GM12878 (cell line): ENCODE data around the gene YPEL2. TPM values are rescaled to one million over a fixed set of nuclear protein-coding genes. Genes with fewer than 3 reads are reported as not detected.
A peak's percentile ranks its signal among the peaks of the same experiment; 100 is the strongest.

Experiments
- ATAC-seq: fragments of 200-7000 bp; cut with Tn5 transposase; 3 replicates; pipeline ENCODE4 v1.9.1; 2020; ENCODE audit warnings: mild to moderate bottlenecking, moderate library complexity
- BruUV-seq: library from RNA; stranded (reverse); fragments of 400-500 nt; replicated peaks from 2 replicates; lab custom pipeline; 2021; lab: Mats Ljungman, UMichigan
- CTCF ChIA-PET: fragments of 300-600 bp; sonication (Branson Sonifier 250); formaldehyde crosslinking; extraction: SDS; loops from one replicate; lab custom pipeline; 2021; ENCODE audit warnings: inconsistent platforms; lab: Yijun Ruan, JAX
- POLR2A ChIA-PET: fragments of 350-600 bp; formaldehyde crosslinking; extraction: SDS; loops from one replicate; lab custom pipeline; 2021; ENCODE audit warnings: inconsistent platforms; lab: Charles Lee
- RAD21 ChIA-PET: fragments of 300-600 bp; sonication (Branson Sonifier 250); formaldehyde crosslinking; loops from one replicate; lab custom pipeline; 2023; ENCODE audit warnings: antibody characterized with exemption; ENCODE audit not compliant: unreplicated experiment; lab: Charles Lee
- SMC1A ChIA-PET: fragments of 300-600 bp; sonication (Branson Sonifier 250); formaldehyde crosslinking; loops from one replicate; lab custom pipeline; 2023; ENCODE audit not compliant: unreplicated experiment, uncharacterized antibody; lab: Charles Lee
- DNase-seq: peaks from one replicate; pipeline ENCODE4 v3.0.0-alpha.2; 2011; ENCODE audit warnings: low read depth, low spot score
- FAIRE-seq: peaks from 3 replicates; lab custom pipeline; 2011; peaks lifted over from hg19 to GRCh38; lab: Jason Lieb, UNC
- H2AFZ ChIP-seq: 2 replicates; pipeline ENCODE4 v1.6.0; 2011; ENCODE audit warnings: low read depth, low read length, control low read depth; ENCODE audit not compliant: control insufficient read depth
- H3K27ac ChIP-seq: 2 replicates; pipeline ENCODE4 v1.5.1; 2011; ENCODE audit warnings: control low read depth; ENCODE audit not compliant: control insufficient read depth, insufficient read depth
- H3K27me3 ChIP-seq, 2 experiments: replicated peaks in 1 of 2; 2 replicates each; pipeline versions ENCODE4 v1.6.0 to v1.6.1; 2011; ENCODE audit warnings: low read length in 1 of 2; ENCODE audit not compliant: control insufficient read depth in 2 of 2, insufficient read depth in 2 of 2
- H3K36me3 ChIP-seq, 2 experiments: 2 replicates each; pipeline ENCODE4 v1.5.1; 2011; ENCODE audit warnings: low read length in 1 of 2; ENCODE audit not compliant: control insufficient read depth in 2 of 2, insufficient read depth in 2 of 2
- H3K4me1 ChIP-seq: 2 replicates; pipeline ENCODE4 v1.6.1; 2011; ENCODE audit warnings: mild to moderate bottlenecking, low read length, moderate library complexity, mixed read lengths; ENCODE audit not compliant: control insufficient read depth, insufficient read depth
- H3K4me2 ChIP-seq: 2 replicates; pipeline ENCODE4 v1.6.0; 2011; ENCODE audit warnings: control low read depth; ENCODE audit not compliant: control insufficient read depth, insufficient read depth
- H3K4me3 ChIP-seq: fragments of 200-600 bp; sonication (generic); 2 replicates; pipeline ENCODE4 v1.5.1; 2016
- H3K79me2 ChIP-seq: 2 replicates; pipeline ENCODE4 v1.6.0; 2011; ENCODE audit warnings: low read length; ENCODE audit not compliant: control insufficient read depth, insufficient read depth
- H3K9ac ChIP-seq: 2 replicates; pipeline ENCODE4 v1.8.0; 2011; ENCODE audit warnings: low read length, control low read depth, mixed read lengths; ENCODE audit not compliant: control insufficient read depth, insufficient read depth
- H3K9me3 ChIP-seq: replicated peaks from 3 replicates; pipeline ENCODE4 v1.5.1; 2011; ENCODE audit warnings: mild to moderate bottlenecking, low read length; ENCODE audit not compliant: control insufficient read depth, insufficient read depth
- H4K20me1 ChIP-seq: 2 replicates; pipeline ENCODE4 v1.6.0; 2011; ENCODE audit not compliant: control insufficient read depth, insufficient read depth
- CEBPB ChIP-seq, 2 experiments: fragments of 150-350 bp in 1 of 2; IDR thresholded peaks; 2 replicates each; pipeline ENCODE4 v1.6.1; 2012 to 2014; ENCODE audit warnings: low read depth in 2 of 2, low read length in 2 of 2, borderline replicate concordance in 1 of 2, inconsistent platforms in 1 of 2
- ETV6 ChIP-seq, 2 experiments: fragments of 450-650 bp in 1 of 2; IDR thresholded peaks in 1 of 2; conservative IDR thresholded peaks in 1 of 2; 2 replicates each; pipeline ENCODE4 v1.6.1; 2014; ENCODE audit warnings: antibody characterized with exemption in 1 of 2, borderline replicate concordance in 1 of 2, low read depth in 1 of 2, mild to moderate bottlenecking in 1 of 2, moderate library complexity in 1 of 2
- HDAC6 ChIP-seq: fragments of 200-600 bp; sonication (generic); IDR thresholded peaks from one replicate; pipeline ENCODE4 v1.8.0; 2017; ENCODE audit warnings: antibody characterized with exemption; ENCODE audit not compliant: unreplicated experiment
- HDGF ChIP-seq: fragments of 450-650 bp; IDR thresholded peaks from 2 replicates; pipeline ENCODE4 v1.6.1; 2016; ENCODE audit warnings: antibody characterized with exemption
- IKZF1 ChIP-seq: fragments of 450-650 bp; conservative IDR thresholded peaks from 2 replicates; pipeline ENCODE4 v1.6.1; 2017; ENCODE audit warnings: antibody characterized with exemption, mild to moderate bottlenecking
- IKZF2 ChIP-seq, 2 experiments: fragments of 450-650 bp; IDR thresholded peaks; 2 replicates each; pipeline ENCODE4 v1.6.1; 2017; ENCODE audit warnings: mild to moderate bottlenecking in 2 of 2, moderate library complexity in 2 of 2
- KAT2A ChIP-seq: conservative IDR thresholded peaks from 2 replicates; pipeline ENCODE4 v1.6.1; 2011; ENCODE audit warnings: low read depth, low read length; ENCODE audit not compliant: control insufficient read depth
- MEF2A ChIP-seq: IDR thresholded peaks from 2 replicates; pipeline ENCODE4 v1.6.1; 2011; ENCODE audit warnings: low read depth, mild to moderate bottlenecking, low read length, moderate library complexity; ENCODE audit not compliant: insufficient read depth
- MTA2 ChIP-seq: fragments of 450-650 bp; IDR thresholded peaks from 2 replicates; pipeline ENCODE4 v1.6.1; 2016; ENCODE audit warnings: low read depth, mild to moderate bottlenecking, moderate library complexity
- POU2F2 ChIP-seq: IDR thresholded peaks from 3 replicates; pipeline ENCODE4 v1.6.1; 2011; ENCODE audit warnings: low read depth, mild to moderate bottlenecking, low read length, borderline replicate concordance
- RELA ChIP-seq: fragments of 450-650 bp; IDR thresholded peaks from 2 replicates; pipeline ENCODE4 v1.8.0; 2014; ENCODE audit warnings: borderline replicate concordance; ENCODE audit not compliant: partially characterized antibody
- RELB ChIP-seq: fragments of 450-650 bp; IDR thresholded peaks from 2 replicates; pipeline ENCODE4 v1.6.1; 2017; ENCODE audit warnings: low read depth, mild to moderate bottlenecking, moderate library complexity
- RUNX3 ChIP-seq: IDR thresholded peaks from 2 replicates; pipeline ENCODE4 v1.6.1; 2012; ENCODE audit warnings: low read length, inconsistent platforms
- WGBS: methylation state at CpG from one replicate; pipeline ENCODE4 v1.1.6; 2016; ENCODE audit warnings: low lambda C conversion rate; ENCODE audit not compliant: insufficient replicate concordance, insufficient coverage; ENCODE audit errors: missing lambda C conversion rate; 5-methylcytosine and 5-hydroxymethylcytosine counted together
- in situ Hi-C: fragments of 300-500 bp; cut with MboI; formaldehyde crosslinking; loops from 9 replicates; pipeline ENCODE4 v1.14.3; 2018; ENCODE audit warnings: mixed read lengths
- intact Hi-C: fragments of 100-400 bp; cut with micrococcal nuclease; formaldehyde crosslinking; loops from one replicate; pipeline ENCODE4 v1.14.2; 2022; ENCODE audit not compliant: unreplicated experiment
- polyA plus RNA-seq, 11 experiments: library from polyadenylated mRNA; depleted of rRNA in 4 of 11; unstranded in 6 of 11; stranded (reverse) in 5 of 11; fragments of >200 nt; fragmentation: Nextera tagmentation in 4 of 11; fragmentation: Illumina TruSeq in 1 of 11; extraction: Ambion mirVana in 4 of 11; extraction: Trizol in 1 of 11; gene quantifications; 1 replicate in 1 of 11; 2 replicates in 10 of 11; pipeline versions ENCODE4 v1.2.1 to v1.2.3, GENCODE V29; 2011 to 2016; ENCODE audit warnings: inconsistent platforms in 2 of 11, missing spikeins in 2 of 11, low read depth in 1 of 11
- total RNA-seq, 4 experiments: library from RNA; depleted of rRNA in 3 of 4; stranded (reverse); fragments of >200 nt in 3 of 4; fragmentation: Illumina TruSeq in 1 of 4; extraction: Trizol in 1 of 4; gene quantifications; 2 replicates each; pipeline versions ENCODE4 v1.2.1 to v1.2.3, GENCODE V29; 2013 to 2021

YPEL2 gene
- total and polyA plus RNA-seq, 10 of the 15 experiments (the other 5 are each of a cell fraction or from before 2014, with no cell fraction given): 0.11 to 8.1 (median 0.48) TPM

- no peak for TF ChIP-seq RELB
- TF ChIP-seq CEBPB (IDR thresholded peaks at IDR 0.05; ENCODE audit: borderline replicate concordance in 1 of 2, low read depth in 2 of 2, low read length in 2 of 2): no peak
Measured at GRCh38 chr17:59436900-59437299, 105.4 kb downstream of the YPEL2 start (continued).

- ATAC-seq (no peak), FAIRE-seq (peak; percentile 57), DNase-seq (peak; percentile 40)
- no peaks in the 10 kb centered on the region for H4K20me1 ChIP-seq
- H3K4me1 ChIP-seq: peaks cover 25% of the 10 kb centered on the region
- H3K79me2 ChIP-seq: no peaks in the 10 kb centered on the region
- no peak overlapping the region for H3K27ac ChIP-seq
- in situ Hi-C loops: loop anchor here (5.0 kb wide), 1 partner anchor 126 kb away; no protein-coding TSS in a partner anchor
- 26% methylated on average over 12 of the region's 12 CpGs for WGBS
- intact Hi-C loops: no loop called here
- RAD21 ChIA-PET: interaction anchor here (1.2 to 10.1 kb wide), 5 partner anchors 11 to 316 kb away, joined by 3 to 169 read pairs (median 51); partner anchors contain the start of genes GDPD1 and YPEL2
- no peak overlapping the region for H2AFZ ChIP-seq
- POLR2A ChIA-PET: interaction anchor here (0.9 to 1.8 kb wide), 2 partner anchors 10 to 108 kb away, joined by 3 to 5 read pairs; no protein-coding TSS in a partner anchor
- no peaks in the 10 kb centered on the region for H3K27me3 ChIP-seq
- no peak overlapping the region for H3K4me2 ChIP-seq
- SMC1A ChIA-PET: interaction anchor here (0.7 to 9.8 kb wide), 7 partner anchors 10 to 217 kb away, joined by 3 to 217 read pairs (median 11); partner anchors contain the start of gene GDPD1
- no peak overlapping the region for H3K9ac ChIP-seq
- BruUV-seq: no TSS peak
- H3K9me3 ChIP-seq: no peaks in the 10 kb centered on the region; the same call in 2 of the 3 replicates
- CTCF ChIA-PET: interaction anchor here (0.7 to 17.9 kb wide), 7 partner anchors 10 to 122 kb away, joined by 3 to 383 read pairs (median 53); partner anchors contain the start of gene YPEL2
- no peak for TF ChIP-seq MEF2A
- TF ChIP-seq KAT2A: no peak
- TF ChIP-seq MTA2: peak; percentile 34; the same call in 1 of the 2 replicates
- TF ChIP-seq IKZF2 (IDR thresholded peaks at IDR 0.05): peak; percentile 58 to 66; a peak in 2 of 4 replicates
- TF ChIP-seq HDAC6: no peak
- TF ChIP-seq RELA: no peak
- no peak for TF ChIP-seq CEBPB (IDR thresholded peaks at IDR 0.05; ENCODE audit: borderline replicate concordance in 1 of 2, low read depth in 2 of 2, low read length in 2 of 2)
- TF ChIP-seq RUNX3: peak; percentile 45; the same call in 1 of the 2 replicates
- TF ChIP-seq IKZF1: peak; percentile 44; the same call in 1 of the 2 replicates
- TF ChIP-seq ETV6 (conservative IDR thresholded peaks at IDR 0.05 in 1 of 2, IDR thresholded peaks at IDR 0.05 in 1 of 2; ENCODE audit: borderline replicate concordance in 1 of 2, low read depth in 1 of 2): no peak
- TF ChIP-seq POU2F2: no peak
- no peak for TF ChIP-seq HDGF
- H3K36me3 ChIP-seq: no peaks in the 10 kb centered on the region
- H3K4me3 ChIP-seq: no peak overlapping the region
Measured at GRCh38 chr17:59437791-59438281, 106.4 kb downstream of the YPEL2 start.
